Measurements from ENCODE around the gene SRGAP3. TPM values are rescaled to one million over a fixed set of nuclear protein-coding genes. Genes with fewer than 3 reads are reported as not detected.
A peak's percentile ranks its signal among the peaks of the same experiment; 100 is the strongest.
"Not testable (repeated sequence)": the region's sequence is repeated elsewhere in the genome, so short reads cannot be mapped to it uniquely, and the experiment has no call there.

SRGAP3 gene
- 89.5 TPM for total RNA-seq

DNA sequence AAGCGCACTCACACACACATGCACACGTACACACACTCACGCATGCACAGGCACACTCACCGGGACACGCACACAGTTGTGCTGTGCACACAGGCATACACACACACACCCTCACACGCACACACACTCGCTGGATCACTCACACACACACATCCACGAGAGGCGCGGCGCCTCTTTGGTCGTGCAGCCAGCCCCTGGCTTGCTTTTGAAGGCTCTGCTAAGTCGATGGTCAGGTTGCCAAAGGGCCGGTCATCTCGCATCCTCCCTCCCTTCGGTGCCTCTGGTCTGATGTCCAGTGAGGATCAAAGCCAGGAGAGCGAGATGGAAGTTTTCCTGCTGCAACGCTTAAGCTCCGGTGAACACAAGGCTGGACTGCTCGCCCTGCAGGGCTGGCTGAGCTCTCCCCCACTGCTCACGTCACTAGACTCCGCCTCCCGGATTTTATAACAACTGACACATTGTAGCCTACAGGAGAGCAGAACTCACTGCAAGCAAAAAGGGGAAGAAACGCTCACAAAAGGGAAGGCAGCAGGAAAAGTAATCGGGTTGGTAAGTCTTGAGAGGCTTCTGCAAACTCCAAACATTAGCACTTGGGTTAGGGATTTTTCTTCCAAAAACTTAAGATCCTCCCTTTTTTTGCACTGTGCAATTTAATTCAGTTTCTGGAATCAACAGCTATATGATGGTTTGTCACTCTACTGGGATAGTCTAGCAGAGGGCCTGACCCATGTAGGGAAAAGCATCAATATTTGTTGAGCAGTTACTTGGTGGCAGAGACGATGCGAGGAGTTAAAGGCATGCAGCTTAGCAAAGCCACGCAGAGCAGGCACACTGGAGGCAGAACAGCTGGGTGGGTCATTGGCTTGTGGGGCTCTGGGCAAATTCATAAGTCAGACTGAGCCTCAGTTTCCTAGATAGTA, at the start of gene SRGAP3:
Gene SRGAP3 (minus strand): TSS at position 374 of the 920 bp plus-strand sequence. CDS start 695 bp downstream, outside the sequence.
- peak; percentile 89 for DNase-seq

DNA sequence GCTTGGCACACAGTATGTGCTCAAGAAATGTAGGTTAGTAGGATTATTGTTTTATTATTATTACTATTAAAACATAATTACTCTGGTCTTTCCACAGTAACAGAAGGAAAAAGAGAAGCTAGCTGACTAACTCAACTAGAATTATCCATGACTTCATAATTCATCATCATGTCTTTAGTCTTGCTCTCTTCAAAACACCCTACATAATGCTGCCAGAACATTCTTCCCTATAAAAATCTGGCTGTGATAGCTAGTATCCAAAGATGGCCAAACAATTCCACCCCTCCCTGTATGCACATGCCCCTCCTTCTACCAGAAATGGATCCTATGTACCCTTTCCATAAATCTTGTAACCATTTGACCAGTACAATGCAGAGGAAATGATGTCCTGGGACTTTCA, 48.8 kb upstream of the SRGAP3 start:
- DNase-seq = no peak

DNA sequence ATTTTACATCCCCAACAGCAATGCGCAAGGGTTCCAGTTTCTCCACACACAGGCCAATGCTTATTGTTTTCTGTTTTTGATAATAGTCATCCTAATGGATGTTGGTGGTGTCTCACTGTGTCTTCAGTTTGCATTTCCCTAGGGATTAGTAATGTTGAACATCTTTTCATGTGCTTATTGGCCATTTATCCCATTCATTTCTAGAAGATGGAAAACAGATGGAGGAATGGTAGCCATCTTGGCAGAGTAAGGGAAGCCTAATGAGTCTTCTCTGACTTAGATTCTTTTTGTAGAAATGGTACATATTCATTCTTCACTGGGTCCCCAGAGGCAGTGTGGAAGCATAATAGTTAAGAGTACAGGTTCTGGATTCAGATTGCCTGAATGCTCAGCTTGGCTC, 46.8 kb upstream of the SRGAP3 start:
- DNase-seq = no peak

DNA sequence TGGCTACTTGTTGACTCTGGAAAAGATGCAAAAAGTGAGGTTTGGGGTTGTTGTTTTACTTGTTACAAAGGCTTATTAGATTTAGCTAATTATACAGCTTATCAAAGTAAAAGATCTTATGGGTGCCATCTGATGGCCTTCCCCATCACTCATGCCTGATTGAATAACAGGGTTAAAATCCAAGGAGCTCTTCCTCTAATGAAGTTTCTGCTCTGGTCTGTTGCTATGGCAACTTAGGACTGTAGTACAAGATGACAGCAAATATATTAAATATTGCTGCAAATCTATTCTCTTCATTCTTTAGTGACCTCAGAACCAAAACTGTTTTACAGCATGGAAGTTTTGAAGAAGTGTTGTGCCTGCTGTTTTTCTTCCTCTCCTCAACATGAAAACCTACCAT, 45.6 kb upstream of the SRGAP3 start:
- DNase-seq = no peak

DNA sequence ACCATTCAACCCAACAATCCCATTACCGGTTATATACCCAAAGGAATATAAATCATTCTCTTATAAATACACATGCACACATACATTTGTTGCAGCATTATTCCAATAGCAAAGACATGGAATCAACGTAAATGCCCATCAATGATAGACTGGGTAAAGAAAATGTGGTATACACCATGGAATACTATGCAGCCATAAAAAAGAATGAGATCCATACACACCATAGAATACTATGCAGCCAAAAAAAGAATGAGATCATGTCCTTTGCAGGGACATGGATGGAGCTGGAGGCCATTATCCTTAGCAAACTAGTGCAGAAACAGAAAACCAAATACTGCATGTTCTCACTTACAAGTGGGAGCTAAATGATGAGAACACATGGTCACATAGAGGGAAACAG, 44.5 kb upstream of the SRGAP3 start:
- not testable (repeated sequence) for DNase-seq

DNA sequence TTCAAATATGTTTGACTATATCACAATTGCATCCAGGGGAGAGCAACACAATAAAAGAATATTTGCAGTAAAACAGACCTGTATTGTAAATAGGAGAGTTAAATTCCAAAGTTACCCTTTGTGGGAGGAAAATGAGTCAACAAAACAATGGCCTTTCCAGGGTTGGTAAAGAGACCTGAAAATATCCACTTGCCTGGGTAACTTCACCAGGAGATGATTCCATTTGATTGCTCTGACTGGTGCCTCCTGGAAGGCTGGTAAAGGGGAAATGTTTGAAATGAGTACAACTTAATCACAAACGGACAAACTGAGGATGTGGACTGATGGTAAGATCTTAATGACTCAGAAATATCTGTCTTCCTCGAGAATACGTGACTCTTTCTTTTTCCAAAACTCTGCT, 43.6 kb upstream of the SRGAP3 start:
- no peak for DNase-seq

DNA sequence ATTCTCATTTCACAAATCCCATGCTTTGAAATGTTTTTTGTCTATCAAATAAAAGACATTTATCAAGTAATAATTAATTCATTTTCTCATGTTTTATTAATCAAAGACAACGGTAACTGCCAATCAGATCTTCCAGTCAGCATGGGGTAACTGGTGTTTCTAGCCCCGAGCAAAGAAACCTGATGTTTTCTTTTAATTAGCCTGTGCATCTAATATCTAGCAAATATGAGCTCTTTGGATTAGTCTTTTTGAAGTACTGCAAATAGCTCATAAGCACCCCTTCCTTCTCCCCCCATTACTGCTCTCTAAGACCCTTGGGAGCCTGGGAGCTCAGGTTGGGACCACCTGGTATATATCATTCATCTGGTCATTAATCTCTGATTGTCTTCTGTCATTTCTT, 43.1 kb upstream of the SRGAP3 start:
- no peak for DNase-seq

DNA sequence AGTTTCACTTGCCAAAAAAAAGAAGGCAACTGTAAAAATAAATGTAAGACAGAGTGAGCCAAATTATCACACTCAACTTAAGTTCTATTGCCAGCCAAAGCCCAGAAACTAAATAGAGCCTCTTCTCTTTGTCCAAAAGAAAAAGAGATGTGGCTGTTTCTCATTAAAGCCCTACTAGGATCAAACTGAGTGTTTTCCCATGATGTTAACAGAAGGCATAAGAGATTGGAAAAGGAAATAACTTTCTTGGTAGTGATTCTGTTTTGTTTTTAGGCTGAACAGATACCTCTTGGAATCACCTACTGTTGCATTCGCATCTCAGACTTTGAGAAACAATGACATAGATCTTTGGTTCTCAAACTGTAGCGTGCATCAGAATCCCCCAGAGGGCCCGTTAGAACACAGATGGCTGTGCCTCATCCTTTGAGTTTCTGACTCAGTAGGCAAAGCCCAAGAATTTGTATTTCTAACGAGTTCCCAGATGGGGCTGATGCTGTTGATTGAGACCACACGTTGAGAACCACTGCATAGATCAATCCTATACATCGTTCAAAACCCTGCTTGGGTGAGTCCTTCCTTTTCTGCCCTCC, 42.5 kb upstream of the SRGAP3 start:
- no peak for DNase-seq

DNA sequence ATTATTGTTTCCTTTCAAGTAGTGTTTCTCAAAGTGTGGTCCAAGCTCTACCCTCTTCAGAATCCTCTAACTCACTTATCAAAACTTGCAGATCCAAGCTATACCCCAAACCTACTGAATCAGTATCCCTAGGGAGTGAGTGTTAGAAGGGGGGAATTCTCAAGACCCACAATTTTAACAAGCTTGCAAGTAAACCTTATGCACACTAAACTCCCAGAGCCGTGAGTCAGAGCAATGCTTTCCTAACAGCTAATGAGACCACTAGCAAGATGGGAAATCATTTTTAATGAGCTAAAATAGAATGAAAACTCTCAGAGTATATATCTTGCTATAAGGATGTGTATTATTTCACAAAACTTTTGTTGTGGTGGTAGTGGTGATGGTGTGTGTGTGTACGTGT, 41.1 kb upstream of the SRGAP3 start:
- no peak for DNase-seq

DNA sequence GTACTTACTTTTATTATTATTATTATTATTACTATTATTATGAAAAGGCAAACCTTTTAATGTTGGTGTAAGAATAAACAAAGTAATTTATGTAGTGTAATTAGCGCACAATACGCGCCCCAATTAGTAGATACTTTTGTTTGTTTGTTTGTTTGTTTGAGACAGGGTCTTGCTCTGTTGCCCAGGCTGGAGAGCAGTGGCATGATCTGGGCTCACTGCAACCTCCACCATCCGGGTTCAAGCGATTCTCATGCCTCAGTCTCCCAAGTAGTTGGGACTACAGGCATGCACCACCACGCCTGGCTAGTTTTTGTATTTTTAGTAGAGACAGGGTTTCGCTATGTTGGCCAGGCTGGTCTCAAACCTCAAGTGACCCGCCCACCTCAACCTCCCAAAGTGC, 32.1 kb upstream of the SRGAP3 start:
- DNase-seq = not testable (repeated sequence)

DNA sequence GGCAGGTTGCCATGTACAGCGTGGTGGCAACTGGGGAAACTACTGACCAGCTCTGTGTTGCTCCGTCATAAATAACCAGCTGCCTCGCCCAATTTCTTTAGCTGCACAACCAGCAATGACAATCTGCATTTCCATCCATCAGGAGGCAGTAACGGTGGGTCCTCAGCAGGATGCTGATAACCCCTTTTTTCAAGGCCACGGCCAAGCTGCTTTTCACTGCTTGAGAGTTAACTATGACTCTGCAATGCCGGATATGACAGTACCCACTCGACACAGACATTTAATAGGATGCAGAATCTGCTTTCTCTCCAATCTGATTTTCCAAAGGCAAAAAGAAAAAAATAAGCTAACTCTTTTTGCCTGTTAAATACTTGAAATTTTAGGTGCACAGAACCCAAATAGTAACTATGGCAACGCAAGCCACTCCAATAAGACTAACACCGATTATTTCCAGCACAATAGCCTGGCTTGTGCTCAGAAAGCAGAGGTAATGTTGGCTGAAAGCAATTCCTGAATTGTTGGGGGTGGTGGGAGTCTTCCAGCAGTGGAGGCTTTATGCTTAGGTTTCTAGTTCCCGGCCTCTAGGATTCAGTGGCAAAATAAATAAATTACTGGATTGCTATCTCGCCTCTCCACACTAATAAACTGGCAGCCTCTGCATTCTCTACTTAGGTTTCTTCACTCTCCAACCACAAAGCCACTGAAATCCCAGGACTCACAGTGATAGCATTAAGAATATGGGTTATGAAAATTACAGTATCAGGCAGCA, 31.2 kb upstream of the SRGAP3 start:
- DNase-seq = no peak

DNA sequence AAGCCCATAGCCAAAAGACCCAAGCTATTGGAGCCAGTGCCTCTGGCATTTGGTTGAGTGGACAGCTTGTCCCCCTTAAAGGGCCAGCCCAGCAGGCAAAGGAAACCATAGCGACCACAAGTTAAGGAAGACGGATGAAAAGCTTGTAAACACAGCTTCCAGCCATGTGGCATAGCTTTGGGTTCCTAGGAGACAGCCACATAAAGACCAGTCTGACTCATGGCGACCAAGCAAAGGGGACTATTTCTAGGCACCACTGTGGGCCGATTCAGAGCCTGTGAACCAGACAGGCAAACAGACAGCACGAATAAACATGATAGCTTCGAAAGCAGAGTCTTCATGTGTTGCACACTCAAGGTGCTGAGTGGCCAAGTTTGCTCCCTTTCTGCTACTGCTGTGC, 30.5 kb upstream of the SRGAP3 start:
- DNase-seq = no peak

DNA sequence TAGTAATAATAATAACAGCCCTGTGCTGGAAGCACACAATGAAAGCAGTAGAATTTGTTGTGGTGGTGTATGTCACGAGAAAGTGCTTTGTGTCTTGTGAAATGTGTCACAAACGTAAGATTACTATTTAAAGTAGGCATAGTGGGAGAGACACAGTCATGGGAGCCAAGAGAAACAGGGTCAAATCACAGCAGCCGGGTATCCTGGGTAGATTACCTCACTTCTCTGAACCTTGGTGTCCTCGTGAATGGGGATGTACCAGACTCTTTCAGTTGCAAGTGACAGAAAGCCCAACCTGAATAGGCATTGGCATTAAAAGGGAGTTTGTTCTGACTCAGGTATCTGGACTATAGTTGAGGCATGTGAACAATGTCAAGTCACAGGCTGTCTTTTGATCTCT, 29.1 kb upstream of the SRGAP3 start:
- no peak for DNase-seq

DNA sequence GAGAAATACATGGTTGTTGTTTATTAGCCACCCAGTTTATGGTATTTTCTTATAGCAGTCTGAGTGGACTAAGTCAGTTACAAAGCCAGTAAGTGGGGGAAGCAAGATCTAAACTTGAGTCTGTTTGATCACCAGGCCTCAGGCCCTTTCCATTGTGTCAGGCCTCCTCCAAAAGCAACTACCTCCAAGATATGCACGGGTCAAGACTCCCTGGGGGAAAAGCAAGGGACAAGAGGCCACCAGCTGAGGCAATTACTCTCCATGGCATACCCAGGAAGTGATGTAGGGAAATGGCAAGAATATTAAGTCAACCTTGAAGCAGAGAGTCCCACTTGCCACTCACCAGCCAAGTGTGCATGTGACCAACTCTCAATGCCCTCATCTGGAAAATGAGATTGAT, 28.6 kb upstream of the SRGAP3 start:
- DNase-seq = no peak

DNA sequence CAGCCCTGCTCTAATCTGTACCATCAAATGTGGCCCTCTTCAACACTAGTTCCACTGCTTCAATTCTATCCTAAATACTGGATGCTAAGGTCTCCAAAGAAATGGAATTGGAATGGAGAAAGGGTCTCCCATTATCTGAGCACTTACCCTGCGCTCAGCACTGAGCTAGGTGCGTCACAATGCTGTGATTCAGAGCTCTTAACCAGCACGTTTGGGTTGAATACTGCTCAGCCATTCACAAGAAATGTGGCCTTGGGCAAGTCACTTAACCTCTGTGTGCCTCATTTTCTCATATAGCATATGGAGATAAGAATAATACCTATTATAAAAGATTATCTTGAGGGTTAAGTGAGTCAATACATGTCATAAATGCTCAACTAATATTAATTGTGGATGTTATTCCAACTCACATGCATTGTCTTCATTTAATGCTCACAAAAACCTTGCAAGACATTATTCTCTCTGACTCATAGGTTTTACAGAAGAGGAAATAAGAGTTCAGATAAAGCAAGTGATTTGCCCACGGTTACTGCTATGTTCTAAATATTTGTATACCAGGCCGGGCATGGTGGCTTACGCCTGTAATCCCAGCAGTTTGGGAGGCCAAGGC, 27.4 kb upstream of the SRGAP3 start:
- no peak for DNase-seq

DNA sequence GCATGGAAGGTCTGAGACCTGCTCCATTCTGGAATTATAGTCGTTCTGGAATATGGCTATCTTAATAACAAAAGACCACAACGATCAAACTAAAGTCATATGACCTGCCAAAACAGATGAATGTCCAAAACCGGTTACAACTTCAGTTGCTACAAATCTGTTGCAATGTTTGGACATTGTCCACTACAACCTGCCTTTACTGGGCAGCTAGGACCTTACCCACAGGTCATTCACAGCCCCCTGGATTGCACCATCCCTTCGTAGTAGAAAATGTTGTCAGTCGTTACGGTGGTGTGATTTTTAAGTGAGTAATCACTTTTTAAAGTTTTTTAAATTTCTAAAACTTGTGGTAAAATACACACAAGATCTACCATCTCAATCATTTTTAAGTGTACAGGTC, 22.5 kb upstream of the SRGAP3 start:
- DNase-seq = no peak

DNA sequence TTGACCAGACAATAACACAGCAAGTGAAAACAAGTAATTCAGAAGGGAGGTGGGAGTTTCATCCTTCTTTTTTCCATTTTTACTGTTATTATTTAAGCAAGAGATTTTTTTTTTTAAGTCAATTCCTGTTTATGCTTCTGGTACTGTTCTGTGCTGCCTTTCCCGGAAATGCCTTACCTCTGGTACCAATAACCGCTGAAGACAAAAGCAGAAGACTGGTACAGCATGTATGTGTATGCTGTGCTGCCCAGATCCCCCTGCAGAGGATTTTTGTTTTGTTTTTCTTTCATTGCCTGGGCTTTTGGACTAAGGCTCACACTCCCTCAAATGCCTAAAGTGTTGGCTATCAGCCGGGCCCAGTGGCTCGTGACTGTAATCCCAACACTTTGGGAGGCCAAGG, 21.3 kb upstream of the SRGAP3 start:
- no peak for DNase-seq

DNA sequence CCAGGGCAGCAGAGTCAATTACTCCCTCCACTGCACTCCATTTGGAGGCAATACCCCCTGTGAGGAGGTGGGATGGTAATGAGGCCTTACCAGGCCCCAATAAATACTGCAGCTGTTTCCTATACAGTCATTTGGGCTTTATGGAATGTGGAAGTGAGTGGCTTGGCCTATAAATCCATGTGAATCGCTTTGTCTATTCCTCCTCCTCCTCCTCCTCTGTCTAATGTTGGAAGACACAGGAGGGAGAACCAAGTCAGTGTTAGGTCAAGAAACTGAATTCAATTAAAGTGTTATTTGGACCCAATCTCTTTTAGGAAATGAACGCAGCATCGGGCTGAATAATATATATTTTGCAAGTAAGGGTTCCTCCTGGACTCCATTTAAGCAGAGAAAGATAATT, 17.3 kb upstream of the SRGAP3 start:
- no peak for DNase-seq

DNA sequence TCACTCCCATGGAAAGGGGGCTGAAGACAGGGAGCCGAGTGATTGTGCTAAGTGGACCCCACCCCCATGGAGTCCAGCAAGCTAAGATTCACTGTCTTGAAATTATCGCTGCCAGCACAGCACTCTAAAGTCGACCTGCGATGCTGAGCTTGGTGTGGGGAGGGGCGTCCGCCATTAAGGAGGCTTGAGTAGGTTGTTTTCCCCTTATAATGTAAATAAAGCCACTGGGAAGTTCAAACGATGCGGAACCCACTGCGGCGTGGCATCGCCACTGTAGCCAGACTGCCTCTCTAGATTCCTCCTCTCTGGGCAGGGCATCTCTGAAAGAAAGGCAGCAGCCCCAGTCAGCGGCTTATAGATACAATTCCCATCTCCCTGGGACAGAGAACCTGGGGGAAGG, 10.9 kb upstream of the SRGAP3 start:
- no peak for DNase-seq

DNA sequence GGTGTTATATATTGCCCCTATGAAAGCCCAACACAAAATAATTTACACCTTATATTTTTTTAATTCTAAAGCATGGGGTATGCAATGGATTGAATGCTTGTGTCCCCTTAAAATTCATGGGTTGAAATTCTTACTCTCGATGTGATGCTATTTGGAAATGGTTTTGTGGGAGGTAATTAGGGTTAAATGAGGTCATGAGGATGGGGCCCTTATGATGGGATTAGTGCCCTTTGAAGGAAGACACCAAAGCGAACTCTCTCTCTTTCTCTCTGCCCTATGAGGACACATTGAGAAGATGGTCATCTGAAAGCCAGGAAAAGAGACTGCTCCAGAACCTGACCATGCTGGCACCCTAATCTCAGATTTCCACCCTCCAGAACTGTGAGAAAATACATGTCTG, 7.6 kb upstream of the SRGAP3 start:
- DNase-seq = no peak

DNA sequence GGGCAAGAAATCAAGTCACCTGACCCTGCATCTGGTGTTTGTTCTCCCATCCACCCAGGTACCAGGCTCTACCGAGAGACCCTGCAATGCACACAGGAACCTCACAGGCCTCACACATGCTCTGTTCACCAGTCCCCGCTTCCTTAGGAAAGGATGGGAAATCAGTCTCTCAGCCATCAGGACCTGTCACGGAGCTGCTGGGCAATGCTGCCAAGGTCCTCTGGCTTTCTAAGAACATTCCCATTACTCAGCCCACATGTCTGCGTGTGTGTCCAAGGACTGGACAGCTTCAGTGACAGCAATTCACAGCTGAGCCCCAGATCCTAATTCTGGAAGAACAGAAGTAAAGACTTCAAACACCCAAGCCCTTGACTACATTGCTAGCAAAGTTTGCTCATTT, 6.5 kb upstream of the SRGAP3 start:
- no peak for DNase-seq

DNA sequence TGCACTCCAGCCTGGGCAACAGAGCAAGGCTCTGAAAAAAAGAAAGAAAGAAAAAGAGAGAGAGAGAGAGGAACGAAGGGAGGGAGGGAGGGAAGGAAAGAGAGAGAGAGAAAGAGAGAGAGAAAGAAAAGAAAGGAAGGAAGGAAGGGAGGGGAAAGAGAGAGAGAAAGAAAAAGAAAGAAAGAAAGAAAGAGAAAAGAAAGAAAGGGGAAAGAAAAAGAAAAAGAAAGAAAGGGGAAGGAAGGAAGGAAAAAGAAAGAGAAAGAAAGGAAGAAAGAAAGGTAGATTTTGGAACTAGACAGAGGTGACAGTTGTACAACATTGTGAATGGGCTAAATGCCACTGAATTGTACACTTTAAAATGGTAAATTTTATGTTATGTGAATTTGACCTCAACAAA, 5.3 kb upstream of the SRGAP3 start:
- DNase-seq = no peak

DNA sequence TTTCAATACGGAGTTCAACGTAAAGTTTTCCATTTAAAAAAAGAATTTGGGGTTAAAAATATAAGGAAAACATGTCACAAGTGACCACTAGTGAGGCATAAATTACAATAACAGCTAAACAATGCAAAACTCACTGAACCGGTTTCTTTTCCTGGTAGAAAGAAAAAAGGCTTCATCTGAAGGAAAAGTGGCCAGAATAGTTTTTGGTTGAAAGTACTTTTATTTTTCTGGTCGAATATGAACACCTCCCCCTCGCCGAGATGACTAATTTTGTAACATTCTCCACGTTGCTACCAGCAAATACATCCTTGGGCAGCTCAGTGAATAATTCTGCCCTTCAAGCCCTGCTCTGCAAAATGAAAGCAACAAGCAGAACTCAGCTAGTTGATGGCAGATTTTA, 3.9 kb upstream of the SRGAP3 start:
- DNase-seq = no peak
